Activated gamma-delta T cell treated with Interleukin-2 at 50 U/mL for 16 hours (primary cell): ENCODE results near the gene TNXB.
"Not testable (repeated sequence)": the region's sequence is repeated elsewhere in the genome, so short reads cannot be mapped to it uniquely, and the experiment has no call there.

Experiments
- DNase-seq: peaks from one replicate; pipeline ENCODE4 v3.0.0-alpha.2; 2020

The TNXB gene

DNA sequence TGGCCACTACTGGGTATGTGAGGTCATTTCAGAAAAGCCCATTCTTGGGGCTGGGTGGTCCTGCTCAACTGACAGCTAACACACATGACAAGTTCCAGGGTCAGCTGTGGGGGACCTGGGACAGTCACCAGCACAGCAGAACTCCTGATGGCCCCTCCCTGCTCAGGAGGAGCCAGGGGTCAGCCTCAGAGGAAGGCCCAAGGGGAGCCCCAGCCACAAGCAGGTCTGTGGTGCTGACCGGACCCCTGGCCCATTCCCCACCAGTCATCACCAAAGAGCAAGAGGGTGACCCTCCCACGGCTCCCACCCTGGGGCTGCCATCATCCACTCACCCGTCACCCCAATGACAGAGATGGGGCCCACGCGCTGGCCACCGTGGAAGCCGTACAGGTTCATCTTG lies 52.9 kb downstream of the TNXB start:
- DNase-seq, result no peak

DNA sequence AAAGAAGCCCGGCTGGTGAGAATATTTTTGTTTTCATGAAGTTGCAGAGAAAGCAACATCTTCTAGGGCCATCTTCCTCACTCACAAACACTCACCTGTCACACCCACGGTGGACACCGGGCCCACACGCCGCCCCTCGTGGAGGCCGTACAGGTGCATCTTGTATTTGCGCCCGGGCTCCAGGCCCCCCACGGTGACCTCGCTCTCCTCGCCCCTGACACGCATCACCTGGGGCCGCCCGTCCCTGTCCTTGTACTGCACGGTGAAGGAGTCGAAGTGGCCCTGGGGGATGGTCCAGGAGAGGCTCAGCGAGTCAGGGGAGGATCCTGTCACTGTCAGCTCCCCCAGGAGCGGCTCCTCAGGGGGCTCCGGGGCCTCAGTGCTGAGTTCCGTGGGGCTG lies 53.4 kb downstream of the TNXB start:
- DNase-seq, result not testable (repeated sequence)

DNA sequence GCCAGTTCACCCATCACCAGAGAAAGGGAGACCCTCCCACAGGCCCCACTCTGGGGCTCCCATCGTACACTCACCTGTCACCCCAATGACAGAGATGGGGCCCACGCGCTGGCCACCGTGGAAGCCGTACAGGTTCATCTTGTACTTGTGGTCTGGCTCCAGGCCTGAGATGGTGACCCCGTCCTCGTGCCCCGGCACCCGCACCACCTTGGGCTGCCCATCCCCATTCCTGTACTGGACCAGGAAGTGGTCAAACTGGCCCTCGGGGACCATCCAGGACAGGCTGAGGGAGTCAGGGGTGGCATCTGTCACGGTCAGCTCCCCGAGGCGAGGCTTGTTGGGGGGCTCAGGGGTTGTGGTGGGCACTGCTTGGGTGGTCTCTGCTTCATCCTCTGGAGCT lies 55.8 kb downstream of the TNXB start:
- not testable (repeated sequence) for DNase-seq

DNA sequence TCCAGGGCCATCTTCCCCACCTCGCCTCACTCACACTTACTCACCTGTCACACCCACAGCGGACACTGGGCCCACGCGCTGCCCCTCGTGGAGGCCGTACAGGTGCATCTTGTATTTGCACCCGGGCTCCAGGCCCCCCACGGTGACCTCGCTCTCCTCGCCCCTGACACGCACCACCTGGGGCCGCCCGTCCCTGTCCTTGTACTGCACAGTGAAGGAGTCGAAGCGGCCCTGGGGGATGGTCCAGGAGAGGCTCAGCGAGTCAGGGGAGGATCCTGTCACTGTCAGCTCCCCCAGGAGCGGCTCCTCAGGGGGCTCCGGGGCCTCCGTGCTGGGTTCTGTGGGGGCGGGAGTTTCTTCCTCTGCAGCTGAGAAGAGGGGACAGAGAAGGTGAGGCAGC lies 56.5 kb downstream of the TNXB start:
- DNase-seq, result not testable (repeated sequence)

DNA sequence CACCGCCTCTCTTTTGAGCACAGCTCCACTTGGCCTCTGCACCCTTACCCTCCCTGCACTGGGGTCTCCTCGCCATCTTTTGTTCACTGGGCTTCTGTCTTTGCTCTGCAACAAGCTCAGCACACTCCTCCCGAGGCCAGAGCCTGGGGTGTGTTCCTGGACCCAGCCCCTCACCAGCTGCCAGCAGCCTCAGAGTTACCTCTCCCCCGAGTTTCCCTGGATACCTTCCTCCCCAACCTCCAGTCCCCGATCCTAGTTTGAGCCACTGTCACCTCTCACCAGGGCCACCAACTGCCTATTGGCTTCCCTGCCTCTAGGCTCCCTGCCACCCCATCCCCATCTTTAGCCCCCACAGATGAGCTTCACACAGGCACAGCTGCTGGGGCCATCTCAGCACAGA lies 58.6 kb downstream of the TNXB start:
- DNase-seq, result no peak

DNA sequence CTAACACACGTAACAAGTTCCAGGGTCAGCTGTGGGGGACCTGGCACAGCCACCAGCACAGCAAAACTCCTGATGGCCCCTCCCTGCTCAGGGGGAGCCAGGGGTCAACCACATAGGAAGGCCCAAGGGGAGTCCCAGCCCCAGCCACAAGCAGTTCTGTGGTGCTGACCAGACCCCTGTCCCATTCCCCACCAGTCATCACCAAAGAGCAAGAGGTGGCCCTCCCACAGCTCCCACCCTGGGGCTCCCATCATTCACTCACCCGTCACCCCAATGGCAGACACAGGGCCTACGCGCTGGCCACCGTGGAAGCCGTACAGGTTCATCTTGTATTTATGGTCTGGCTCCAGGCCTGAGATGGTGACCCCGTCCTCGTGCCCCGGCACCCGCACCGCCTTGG lies 59.4 kb downstream of the TNXB start:
- DNase-seq, result not testable (repeated sequence)

DNA sequence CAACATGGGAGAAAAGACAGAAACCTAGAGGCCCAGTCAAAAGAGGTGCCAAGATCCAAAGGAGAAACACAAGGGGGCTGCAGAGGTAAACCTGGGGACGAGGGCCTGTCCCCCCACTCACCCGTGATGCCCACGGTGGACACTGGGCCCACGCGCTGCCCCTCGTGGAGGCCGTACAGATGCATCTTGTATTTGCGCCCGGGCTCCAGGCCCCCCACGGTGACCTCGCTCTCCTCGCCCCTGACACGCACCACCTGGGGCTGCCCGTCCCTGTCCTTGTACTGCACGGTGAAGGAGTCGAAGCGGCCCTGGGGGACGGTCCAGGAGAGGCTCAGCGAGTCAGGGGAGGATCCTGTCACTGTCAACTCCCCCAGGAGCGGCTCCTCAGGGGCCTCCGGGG lies 60.0 kb downstream of the TNXB start:
- DNase-seq, result not testable (repeated sequence)

DNA sequence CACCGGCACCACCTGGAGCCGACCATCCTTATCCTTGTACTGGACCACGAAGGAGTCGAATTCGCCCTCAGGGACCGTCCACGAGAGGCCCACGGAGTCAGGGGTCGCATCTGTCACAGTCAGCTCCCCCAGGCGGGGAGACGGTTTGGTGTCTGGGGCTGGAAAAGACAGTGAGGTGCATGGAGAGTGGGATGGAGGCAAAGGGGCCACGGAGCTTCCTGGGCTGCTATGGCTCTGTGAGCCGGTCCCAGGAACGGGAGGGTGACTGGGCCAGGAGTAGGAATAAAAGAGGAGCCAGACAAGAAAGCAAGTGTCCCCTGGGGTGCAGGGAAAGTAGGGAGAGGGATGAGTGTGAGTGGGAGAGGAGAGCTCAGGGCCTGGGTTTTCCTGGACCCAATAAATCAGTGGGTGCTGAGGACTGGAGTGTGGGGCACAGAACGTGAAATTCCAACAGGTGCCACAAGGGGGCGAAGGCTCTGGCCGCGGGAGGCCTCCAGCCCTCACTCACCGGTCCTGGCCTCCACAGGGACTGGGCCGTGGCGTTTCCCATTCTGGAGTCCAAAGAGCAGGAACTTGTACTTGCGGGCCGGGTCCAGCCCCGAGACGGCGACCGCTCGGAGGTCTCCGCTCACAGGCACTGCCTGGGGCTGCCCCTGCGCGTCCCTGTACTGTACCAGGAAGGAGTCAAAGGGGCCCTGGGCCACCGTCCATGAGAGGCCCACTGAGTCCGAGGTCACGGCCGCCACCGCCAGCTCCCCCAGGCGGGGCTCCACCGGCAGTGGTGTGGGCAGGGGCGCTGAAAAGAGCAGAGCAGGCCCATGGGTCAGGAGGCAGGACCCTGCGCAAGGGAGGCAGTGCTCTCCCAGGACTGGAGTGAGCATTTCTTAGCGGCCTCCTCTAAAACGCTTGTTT lies 61.0 kb downstream of the TNXB start:
- peak; percentile 70 for DNase-seq

DNA sequence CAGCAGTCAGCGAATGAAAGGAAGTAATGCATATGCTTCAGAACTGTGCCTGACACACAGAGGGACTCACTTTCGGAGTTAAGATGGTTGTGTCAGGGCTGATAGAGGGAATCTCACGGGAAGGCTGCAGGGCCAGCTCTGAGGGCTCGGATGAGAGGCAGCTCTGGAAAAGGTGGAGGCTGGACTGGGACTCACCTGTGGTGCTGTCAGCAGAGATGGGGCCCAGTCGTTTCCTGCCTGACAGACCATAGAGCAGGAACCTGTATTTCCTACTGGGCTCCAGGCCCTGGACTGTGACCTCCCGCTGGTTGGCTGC lies 61.6 kb downstream of the TNXB start:
- DNase-seq, result no peak

DNA sequence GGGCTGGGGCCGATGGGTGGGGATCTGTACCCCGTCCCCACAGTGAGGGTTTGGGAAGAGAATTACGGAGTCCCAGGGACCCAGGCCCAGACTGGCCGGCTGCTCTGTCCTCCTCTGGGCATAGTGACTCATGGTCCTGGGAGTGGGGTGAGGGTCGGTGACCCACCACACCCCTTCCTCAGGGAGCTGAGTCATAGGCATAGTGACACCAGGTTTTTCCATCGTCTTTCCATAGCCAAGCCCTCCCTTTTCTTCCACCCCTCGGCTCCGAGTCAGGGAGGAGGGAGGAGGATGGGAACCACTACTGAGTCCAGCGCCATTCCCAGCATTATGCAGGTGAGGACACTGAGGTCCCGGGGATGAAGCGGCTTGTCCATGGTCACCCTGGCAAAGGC lies 62.1 kb downstream of the TNXB start:
- DNase-seq, result no peak

DNA sequence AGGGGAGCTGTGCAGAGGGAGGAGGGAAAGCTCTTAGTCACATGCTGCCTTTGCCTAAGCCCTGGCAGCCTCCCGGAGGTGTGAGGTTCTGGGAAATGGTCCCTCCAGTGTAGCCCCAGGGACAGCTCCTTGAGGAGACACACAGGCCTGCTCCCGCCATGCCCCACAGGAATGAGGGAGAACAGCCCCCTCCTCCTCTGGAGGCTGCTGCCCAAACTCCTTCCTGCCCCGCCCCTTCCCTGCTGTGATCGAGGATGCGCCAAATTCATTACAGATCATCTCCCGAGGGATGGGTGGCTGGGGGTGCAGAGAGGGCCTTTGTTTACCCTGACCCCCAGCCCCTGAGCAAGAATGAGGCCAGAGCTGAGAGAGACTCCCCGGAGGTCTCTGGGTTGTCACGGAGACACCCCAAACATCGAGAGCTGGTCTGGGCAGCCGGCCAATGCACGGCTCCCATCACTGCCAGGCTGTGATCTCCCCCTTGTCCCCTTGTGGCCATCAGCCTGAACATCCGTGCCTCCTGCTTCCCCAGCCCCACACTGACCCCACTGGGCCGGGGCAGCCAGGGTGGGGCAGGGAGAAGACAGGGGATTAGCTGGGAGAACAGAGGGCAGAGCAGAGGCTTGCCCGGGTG lies 62.6 kb downstream of the TNXB start:
- no peak for DNase-seq

DNA sequence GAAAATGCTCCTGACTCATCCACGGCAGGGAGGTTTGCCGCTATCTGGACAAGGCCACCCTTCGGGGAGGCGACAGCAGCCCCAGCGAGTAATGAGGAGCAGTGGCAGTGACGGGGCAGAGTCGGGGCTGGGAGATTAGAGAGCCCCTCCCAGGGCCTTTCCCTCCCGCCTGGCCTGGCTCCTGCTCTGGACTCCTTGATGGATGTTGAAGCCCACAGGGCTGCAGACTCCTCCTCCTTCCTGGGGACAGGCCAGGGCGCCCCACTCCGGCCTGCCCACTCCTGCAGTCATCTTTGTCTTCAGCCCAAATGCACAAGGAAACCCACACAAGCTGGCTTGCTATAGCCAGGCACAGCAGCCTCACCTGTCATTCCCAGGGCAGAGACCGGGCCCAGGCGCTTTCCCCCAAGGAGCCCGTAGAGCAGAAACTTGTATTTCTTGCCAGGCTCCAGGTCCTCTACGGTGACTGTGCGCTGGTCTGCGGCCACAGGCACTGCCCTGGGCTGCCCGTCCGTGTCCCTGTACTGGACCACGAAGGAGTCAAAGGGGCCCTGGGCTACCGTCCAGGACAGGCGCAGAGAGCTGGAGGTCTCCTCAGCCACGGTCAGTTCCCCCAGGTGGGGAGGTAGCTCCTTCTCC lies 63.2 kb downstream of the TNXB start:
- no peak for DNase-seq

DNA sequence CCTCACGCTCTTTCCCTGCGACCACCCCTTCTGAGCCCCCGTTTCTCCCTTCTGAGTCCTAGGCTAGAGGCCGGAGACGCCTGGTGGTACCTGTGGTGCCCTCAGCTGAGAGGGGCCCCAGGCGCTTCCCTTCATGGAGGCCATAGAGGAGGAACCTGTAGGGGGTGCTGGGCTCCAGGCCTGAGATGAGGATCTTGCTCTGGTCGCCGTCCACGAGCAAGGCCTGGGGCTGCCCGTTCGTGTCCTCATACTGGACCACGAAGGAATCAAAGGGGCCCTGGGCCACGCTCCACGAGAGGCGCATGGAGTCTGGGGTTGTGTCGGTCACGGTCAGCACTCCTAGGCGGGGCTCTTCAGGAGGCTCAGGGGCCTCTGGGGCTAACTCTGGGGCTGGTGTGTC lies 64.2 kb downstream of the TNXB start:
- not testable (repeated sequence) for DNase-seq

DNA sequence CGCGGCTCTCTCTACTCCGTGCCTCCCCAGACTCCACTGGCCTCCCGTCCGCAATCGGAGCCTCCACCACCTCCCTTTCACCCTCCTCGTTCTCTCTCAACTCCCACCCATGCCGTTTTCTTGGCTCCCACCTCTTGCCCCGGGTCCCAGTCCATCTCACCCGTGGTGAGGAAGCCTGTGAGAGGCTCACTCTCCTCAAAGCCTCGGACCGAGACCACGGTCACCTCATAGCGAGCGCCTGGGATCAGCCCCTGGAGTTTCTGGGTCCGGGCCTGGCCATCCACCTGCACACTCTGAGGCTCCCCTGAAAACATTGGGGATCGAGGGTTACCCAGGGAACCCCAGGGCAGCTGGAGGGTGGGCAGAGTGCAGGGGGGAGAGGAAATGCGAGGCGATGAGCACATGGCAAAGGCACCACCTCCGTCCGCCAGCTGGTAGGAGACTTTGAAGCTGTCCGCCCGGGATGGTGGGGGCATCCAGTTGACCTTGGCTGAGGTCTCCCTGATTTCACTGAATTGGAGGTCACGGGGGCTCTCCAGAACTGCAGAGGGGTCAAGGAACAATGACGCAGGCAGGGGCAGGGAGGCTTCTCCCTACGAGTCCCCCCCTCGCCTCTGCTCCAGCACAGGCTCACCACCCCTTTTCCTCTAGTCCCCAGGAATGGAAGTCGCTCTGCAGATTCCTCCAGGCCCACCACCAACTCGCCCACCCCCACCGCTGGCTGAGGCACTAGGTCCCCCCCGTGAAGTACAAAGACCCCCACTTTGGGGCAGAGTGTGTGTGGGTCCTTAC lies 65.4 kb downstream of the TNXB start:
- DNase-seq, result not testable (repeated sequence)

DNA sequence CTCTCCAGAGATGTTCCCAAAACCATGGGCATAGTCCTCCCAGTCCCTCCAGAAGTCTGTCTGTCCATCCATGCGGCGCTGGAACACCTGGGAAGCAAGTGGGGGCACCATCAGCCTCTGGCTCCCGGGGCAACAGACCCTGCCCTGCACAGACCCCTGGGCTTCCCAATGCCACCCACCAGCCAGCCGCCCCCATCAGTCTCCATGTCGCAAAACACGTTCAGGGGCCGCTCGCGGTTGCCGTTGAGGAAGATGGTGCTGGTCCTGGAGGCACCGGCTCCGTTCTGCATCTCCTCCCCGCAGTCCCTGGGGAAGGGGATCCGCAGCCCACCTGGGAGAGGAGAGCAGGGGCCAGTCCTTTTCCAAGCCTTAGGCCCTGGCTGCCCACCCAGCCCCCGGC lies 66.9 kb downstream of the TNXB start:
- DNase-seq, result not testable (repeated sequence)

DNA sequence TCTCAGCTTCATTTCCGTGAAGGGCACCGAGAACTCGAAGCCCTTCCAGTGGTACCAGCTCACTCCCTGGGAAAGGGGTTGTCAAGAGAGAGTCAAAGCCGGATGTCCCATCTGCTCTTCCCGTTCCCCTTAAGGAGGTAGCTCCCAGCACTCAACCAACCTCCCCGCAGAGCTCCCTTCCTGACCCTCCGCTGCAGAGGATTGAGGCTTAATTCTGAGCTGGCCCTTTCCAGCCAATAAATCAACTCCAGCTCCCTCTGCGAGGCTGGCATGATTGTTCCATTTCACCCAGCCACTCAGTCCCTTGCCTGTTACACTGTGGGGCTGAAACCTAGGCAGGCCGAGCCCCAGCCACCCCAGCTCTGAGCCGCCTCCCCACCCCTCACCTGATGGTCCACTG lies 67.8 kb downstream of the TNXB start:
- not testable (repeated sequence) for DNase-seq

DNA sequence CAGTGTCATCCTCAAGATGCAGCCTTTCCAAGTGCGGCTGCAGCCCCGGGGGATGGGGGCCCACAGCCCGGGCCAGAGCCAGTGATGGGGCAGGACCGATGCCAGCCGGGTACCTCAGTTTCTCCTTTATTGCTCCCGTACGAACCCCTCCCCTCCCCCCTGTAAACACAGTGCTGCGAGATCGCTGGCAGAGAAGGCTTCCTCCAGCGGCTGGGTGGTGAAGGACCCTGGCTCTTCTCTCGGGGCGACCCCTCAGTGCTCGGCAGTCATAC lies 68.2 kb downstream of the TNXB start:
- DNase-seq, result not testable (repeated sequence)

DNA sequence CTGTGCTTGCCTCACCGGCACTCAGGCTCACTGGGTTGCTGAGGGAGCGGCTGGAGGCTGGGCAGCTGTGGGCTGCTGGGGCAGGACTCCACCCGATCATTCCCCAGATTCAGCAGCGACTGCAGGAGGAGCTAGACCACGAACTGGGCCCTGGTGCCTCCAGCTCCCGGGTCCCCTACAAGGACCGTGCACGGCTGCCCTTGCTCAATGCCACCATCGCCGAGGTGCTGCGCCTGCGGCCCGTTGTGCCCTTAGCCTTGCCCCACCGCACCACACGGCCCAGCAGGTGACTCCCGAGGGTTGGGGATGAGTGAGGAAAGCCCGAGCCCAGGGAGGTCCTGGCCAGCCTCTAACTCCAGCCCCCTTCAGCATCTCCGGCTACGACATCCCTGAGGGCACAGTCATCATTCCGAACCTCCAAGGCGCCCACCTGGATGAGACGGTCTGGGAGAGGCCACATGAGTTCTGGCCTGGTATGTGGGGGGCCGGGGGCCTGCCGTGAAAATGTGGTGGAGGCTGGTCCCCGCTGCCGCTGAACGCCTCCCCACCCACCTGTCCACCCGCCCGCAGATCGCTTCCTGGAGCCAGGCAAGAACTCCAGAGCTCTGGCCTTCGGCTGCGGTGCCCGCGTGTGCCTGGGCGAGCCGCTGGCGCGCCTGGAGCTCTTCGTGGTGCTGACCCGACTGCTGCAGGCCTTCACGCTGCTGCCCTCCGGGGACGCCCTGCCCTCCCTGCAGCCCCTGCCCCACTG lies 68.7 kb downstream of the TNXB start:
- DNase-seq, result not testable (repeated sequence)

DNA sequence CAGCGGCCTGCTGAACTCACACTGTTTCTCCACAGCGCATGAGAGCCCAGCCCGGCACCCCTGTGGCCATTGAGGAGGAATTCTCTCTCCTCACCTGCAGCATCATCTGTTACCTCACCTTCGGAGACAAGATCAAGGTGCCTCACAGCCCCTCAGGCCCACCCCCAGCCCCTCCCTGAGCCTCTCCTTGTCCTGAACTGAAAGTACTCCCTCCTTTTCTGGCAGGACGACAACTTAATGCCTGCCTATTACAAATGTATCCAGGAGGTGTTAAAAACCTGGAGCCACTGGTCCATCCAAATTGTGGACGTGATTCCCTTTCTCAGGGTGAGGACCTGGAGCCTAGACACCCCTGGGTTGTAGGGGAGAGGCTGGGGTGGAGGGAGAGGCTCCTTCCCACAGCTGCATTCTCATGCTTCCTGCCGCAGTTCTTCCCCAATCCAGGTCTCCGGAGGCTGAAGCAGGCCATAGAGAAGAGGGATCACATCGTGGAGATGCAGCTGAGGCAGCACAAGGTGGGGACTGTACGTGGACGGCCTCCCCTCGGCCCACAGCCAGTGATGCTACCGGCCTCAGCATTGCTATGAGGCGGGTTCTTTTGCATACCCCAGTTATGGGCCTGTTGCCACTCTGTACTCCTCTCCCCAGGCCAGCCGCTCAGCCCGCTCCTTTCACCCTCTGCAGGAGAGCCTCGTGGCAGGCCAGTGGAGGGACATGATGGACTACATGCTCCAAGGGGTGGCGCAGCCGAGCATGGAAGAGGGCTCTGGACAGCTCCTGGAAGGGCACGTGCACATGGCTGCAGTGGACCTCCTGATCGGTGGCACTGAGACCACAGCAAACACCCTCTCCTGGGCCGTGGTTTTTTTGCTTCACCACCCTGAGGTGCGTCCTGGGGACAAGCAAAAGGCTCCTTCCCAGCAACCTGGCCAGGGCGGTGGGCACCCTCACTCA lies 69.5 kb downstream of the TNXB start:
- not testable (repeated sequence) for DNase-seq

DNA sequence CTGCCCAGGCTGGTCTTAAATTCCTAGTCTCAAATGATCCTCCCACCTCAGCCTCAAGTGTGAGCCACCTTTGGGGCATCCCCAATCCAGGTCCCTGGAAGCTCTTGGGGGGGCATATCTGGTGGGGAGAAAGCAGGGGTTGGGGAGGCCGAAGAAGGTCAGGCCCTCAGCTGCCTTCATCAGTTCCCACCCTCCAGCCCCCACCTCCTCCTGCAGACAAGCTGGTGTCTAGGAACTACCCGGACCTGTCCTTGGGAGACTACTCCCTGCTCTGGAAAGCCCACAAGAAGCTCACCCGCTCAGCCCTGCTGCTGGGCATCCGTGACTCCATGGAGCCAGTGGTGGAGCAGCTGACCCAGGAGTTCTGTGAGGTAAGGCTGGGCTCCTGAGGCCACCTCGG lies 70.3 kb downstream of the TNXB start:
- DNase-seq, result not testable (repeated sequence)
